ENCODE data around the gene CHRM2. TPM values are rescaled to one million over a fixed set of nuclear protein-coding genes. Genes with fewer than 3 reads are reported as not detected.
"Not testable (repeated sequence)": the region's sequence is repeated elsewhere in the genome, so short reads cannot be mapped to it uniquely, and the experiment has no call there.

Gene CHRM2
- 10 to 100 TPM in 1 of 2 donors, 1 to 10 TPM in 1; 5.3 to 29.1 TPM for total RNA-seq
- 10 to 100 TPM; 10.5 to 15.9 TPM for polyA plus RNA-seq (ENCODE audit: insufficient read length in 2 of 2)
- long read RNA-seq, donor 1, full-length matches to known transcripts = 2 of 2 reads
- long read RNA-seq, donor 1, partial matches to known transcripts = 0 of 2 reads
- long read RNA-seq, donor 1, other reads (novel, unspliced or antisense) = 0 of 2 reads
- long read RNA-seq, donor 2 = 0 reads
- long read RNA-seq, donor 3, full-length matches to known transcripts = 5 of 5 reads
- long read RNA-seq, donor 3, partial matches to known transcripts = 0 of 5 reads
- long read RNA-seq, donor 3, other reads (novel, unspliced or antisense) = 0 of 5 reads
- long read RNA-seq, donor 4 = 0 reads

- H3K27ac ChIP-seq (ENCODE audit: low read depth, low read length) = no peak within 1 kb of the TSS
- peaks cover 29% of the 10 kb centered on the region for H3K4me1 ChIP-seq (ENCODE audit: control insufficient read depth, insufficient read depth, low read length)
- WGBS (ENCODE audit: insufficient coverage) = under 1% methylated on average over 23 of the region's 23 CpGs
- peaks cover 44% of the 10 kb centered on the region for H3K27me3 ChIP-seq (ENCODE audit: control insufficient read depth, insufficient read depth, low read length)
- no peaks in the 10 kb centered on the region for H3K9me3 ChIP-seq (ENCODE audit: control insufficient read depth, insufficient read depth, low read length)
- peak in 4 of 6 donors; percentile 59 to 94 (median 71) for DNase-seq (ENCODE audit: low read depth in 4 of 6, low spot score in 6 of 6)
- H3K4me3 ChIP-seq (ENCODE audit: low read depth, low read length) = peak within 1 kb of the TSS; percentile 62
- H3K36me3 ChIP-seq (ENCODE audit: control insufficient read depth, insufficient read depth, low read length) = no peaks in the 10 kb centered on the region
These were observed at the start of gene CHRM2 for GRCh38 chr7:136868496-136869000. TSS of gene CHRM2 (plus strand) at chr7:136868652. CDS start at chr7:137014866, 146,214 bp downstream.

DNA sequence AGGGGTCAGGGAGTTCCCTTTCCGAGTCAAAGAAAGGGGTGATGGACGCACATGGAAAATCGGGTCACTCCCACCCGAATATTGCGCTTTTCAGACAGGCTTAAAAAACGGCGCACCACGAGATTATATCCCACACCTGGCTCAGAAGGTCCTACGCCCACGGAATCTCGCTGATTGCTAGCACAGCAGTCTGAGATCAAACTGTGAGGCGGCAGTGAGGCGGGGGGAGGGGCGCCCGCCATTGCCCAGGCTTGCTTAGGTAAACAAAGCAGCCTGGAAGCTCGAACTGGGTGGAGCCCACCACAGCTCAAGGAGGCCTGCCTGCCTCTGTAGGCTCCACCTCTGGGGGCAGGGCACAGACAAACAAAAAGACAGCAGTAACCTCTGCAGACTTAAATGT is 37.1 kb upstream of the CHRM2 start:
- H3K27me3 ChIP-seq (ENCODE audit: control insufficient read depth, insufficient read depth, low read length); H3K36me3 ChIP-seq (ENCODE audit: control insufficient read depth, insufficient read depth, low read length); H3K4me3 ChIP-seq (ENCODE audit: low read depth, low read length); H3K4me1 ChIP-seq (ENCODE audit: control insufficient read depth, insufficient read depth, low read length); H3K27ac ChIP-seq (ENCODE audit: low read depth, low read length); H3K9me3 ChIP-seq (ENCODE audit: control insufficient read depth, insufficient read depth, low read length); DNase-seq (ENCODE audit: low read depth in 4 of 6, low spot score in 6 of 6): not testable (repeated sequence)
- WGBS (ENCODE audit: insufficient coverage) = no CpG with 5 or more reads among the region's 16 CpGs

DNA sequence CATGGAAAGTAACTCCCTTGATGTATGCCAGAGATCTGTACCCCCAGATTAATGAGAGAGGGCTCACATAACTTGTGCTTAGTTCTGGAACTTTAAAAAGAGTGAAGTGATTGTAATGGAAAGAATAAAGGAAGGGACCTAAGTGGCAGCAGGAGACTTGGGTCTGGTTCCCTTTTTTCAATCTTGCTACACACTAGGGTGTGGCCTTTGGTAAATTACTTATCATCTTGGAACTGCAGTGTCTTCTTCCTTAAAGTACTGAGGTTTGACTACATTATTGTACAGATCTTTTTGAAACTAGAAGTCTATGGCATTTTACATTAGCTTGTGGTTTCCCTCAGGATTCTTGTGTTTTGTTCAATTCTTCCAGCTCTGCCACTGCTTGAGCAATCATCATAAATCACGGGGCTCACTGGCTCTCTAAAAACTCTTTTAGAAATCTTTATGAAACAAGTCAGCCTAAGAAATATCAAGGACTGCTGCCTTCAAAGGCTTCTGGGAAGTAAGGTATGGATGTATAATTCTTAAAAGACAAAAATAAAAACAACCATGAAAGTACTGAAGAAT is 22.5 kb upstream of the CHRM2 start:
- Histone ChIP-seq H3K27ac (ENCODE audit: low read depth, low read length) (no peak overlapping the region), H3K4me3 (ENCODE audit: low read depth, low read length) (no peak overlapping the region), H3K27me3 (ENCODE audit: control insufficient read depth, insufficient read depth, low read length) (no peaks in the 10 kb centered on the region), H3K36me3 (ENCODE audit: control insufficient read depth, insufficient read depth, low read length) (no peaks in the 10 kb centered on the region), H3K4me1 (ENCODE audit: control insufficient read depth, insufficient read depth, low read length) (no peaks in the 10 kb centered on the region), H3K9me3 (ENCODE audit: control insufficient read depth, insufficient read depth, low read length) (no peaks in the 10 kb centered on the region)
- DNase-seq (ENCODE audit: low read depth in 4 of 6, low spot score in 6 of 6) = no peak
- WGBS (ENCODE audit: insufficient coverage) = no CpG with 5 or more reads among the region's 1 CpG

DNA sequence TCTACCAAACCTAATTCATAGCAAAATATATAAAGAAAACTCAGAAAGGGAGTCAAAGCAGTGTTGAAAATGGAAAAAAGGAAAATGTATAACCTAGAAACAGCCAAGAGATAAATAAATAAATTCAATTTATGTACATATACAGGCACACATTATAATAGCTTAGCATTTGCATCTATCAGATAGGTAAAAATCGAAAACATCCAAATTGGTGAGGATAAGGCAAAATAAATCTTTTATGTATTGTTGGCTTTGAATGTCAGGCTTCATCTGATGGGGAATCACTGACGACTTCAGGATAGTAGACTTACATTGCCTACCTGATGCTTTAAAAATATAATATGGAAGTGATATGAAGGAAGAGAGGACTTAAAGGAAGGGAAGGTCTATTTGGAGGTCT is 20.6 kb upstream of the CHRM2 start:
- Histone ChIP-seq H3K9me3 (ENCODE audit: control insufficient read depth, insufficient read depth, low read length) (no peaks in the 10 kb centered on the region), H3K36me3 (ENCODE audit: control insufficient read depth, insufficient read depth, low read length) (no peaks in the 10 kb centered on the region), H3K4me3 (ENCODE audit: low read depth, low read length) (no peak overlapping the region), H3K4me1 (ENCODE audit: control insufficient read depth, insufficient read depth, low read length) (no peaks in the 10 kb centered on the region), H3K27ac (ENCODE audit: low read depth, low read length) (no peak overlapping the region), H3K27me3 (ENCODE audit: control insufficient read depth, insufficient read depth, low read length) (no peaks in the 10 kb centered on the region)
- no CpG with 5 or more reads among the region's 2 CpGs for WGBS (ENCODE audit: insufficient coverage)
- DNase-seq (ENCODE audit: low read depth in 4 of 6, low spot score in 6 of 6) = no peak

DNA sequence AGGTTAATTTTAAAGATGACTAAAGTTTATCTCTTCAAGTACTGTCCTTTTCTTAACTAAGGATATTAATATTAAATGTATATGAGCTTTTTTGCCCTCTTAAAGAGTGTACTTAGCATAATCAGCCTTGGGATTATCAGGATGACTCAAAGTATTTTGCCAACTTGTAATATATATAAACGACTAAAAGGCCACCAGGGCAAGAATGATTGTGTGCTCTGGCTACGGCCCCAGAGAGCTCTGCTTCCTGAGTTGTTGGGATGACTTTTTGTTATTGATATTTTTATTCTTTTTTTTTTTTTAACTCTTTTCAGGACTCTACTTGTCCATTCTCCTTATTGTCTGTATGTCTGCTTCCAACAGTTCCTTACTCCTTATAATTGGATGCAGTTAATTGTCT is 14.8 kb upstream of the CHRM2 start:
- Histone ChIP-seq H3K27me3 (ENCODE audit: control insufficient read depth, insufficient read depth, low read length) (no peaks in the 10 kb centered on the region), H3K4me1 (ENCODE audit: control insufficient read depth, insufficient read depth, low read length) (no peaks in the 10 kb centered on the region), H3K9me3 (ENCODE audit: control insufficient read depth, insufficient read depth, low read length) (no peaks in the 10 kb centered on the region), H3K4me3 (ENCODE audit: low read depth, low read length) (no peak overlapping the region), H3K27ac (ENCODE audit: low read depth, low read length) (no peak overlapping the region), H3K36me3 (ENCODE audit: control insufficient read depth, insufficient read depth, low read length) (no peaks in the 10 kb centered on the region)
- no CpG with 5 or more reads among the region's 2 CpGs for WGBS (ENCODE audit: insufficient coverage)
- no peak for DNase-seq (ENCODE audit: low read depth in 4 of 6, low spot score in 6 of 6)

- Histone ChIP-seq H3K4me1 (ENCODE audit: control insufficient read depth, insufficient read depth, low read length) (no peaks in the 10 kb centered on the region), H3K9me3 (ENCODE audit: control insufficient read depth, insufficient read depth, low read length) (no peaks in the 10 kb centered on the region), H3K36me3 (ENCODE audit: control insufficient read depth, insufficient read depth, low read length) (no peaks in the 10 kb centered on the region), H3K4me3 (ENCODE audit: low read depth, low read length) (no peak overlapping the region), H3K27ac (ENCODE audit: low read depth, low read length) (no peak overlapping the region), H3K27me3 (ENCODE audit: control insufficient read depth, insufficient read depth, low read length) (no peaks in the 10 kb centered on the region)
- DNase-seq (ENCODE audit: low read depth in 4 of 6, low spot score in 6 of 6) = peak in 1 of 6 donors; percentile 21
- WGBS (ENCODE audit: insufficient coverage) = 100% methylated on average over 1 of the region's 3 CpGs
These were observed 10.9 kb upstream of the CHRM2 start for GRCh38 chr7:136857573-136857972.

GRCh38 chr7:136859803-136860202 is 8.6 kb upstream of the CHRM2 start:
- no CpG with 5 or more reads among the region's 1 CpG for WGBS (ENCODE audit: insufficient coverage)
- no peak for DNase-seq (ENCODE audit: low read depth in 4 of 6, low spot score in 6 of 6)
- no peaks in the 10 kb centered on the region for H3K36me3 ChIP-seq (ENCODE audit: control insufficient read depth, insufficient read depth, low read length)

GRCh38 chr7:136865236-136865635 is 3.2 kb upstream of the CHRM2 start:
- H3K9me3 ChIP-seq (ENCODE audit: control insufficient read depth, insufficient read depth, low read length) = no peaks in the 10 kb centered on the region
- H3K27me3 ChIP-seq (ENCODE audit: control insufficient read depth, insufficient read depth, low read length) = peaks cover 23% of the 10 kb centered on the region
- H3K4me3 ChIP-seq (ENCODE audit: low read depth, low read length) = no peak overlapping the region
- no peaks in the 10 kb centered on the region for H3K36me3 ChIP-seq (ENCODE audit: control insufficient read depth, insufficient read depth, low read length)
- no peak overlapping the region for H3K27ac ChIP-seq (ENCODE audit: low read depth, low read length)
- DNase-seq (ENCODE audit: low read depth in 4 of 6, low spot score in 6 of 6) = no peak
- peaks cover 20% of the 10 kb centered on the region for H3K4me1 ChIP-seq (ENCODE audit: control insufficient read depth, insufficient read depth, low read length)
- WGBS (ENCODE audit: insufficient coverage) = 91% methylated on average over 10 of the region's 10 CpGs

More at GRCh38 chr7:136859803-136860202, 8.6 kb upstream of the CHRM2 start:
- H3K4me3 ChIP-seq (ENCODE audit: low read depth, low read length) = no peak overlapping the region
- H3K27me3 ChIP-seq (ENCODE audit: control insufficient read depth, insufficient read depth, low read length) = no peaks in the 10 kb centered on the region
- no peaks in the 10 kb centered on the region for H3K9me3 ChIP-seq (ENCODE audit: control insufficient read depth, insufficient read depth, low read length)
- H3K27ac ChIP-seq (ENCODE audit: low read depth, low read length) = no peak overlapping the region
- no peaks in the 10 kb centered on the region for H3K4me1 ChIP-seq (ENCODE audit: control insufficient read depth, insufficient read depth, low read length)

DNA sequence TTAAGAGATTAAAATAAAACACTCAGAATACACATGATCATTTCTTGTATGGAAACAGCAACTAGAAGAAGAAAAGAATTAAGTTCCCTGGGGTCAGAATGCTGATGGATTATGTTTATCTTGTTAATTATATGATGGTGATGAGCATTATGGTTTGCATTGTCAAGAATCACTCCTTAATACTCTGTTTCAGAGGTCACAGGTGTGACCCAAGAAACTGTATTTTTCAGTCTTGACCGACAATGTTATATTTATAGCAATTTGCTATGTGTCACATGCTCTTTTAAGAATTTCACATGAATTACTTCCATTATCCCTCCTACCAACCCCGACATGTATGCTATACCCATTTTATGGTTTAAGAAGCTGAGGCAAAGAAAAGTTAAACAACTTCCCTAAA is 2.7 kb upstream of the CHRM2 start:
- WGBS (ENCODE audit: insufficient coverage) = no CpG with 5 or more reads among the region's 2 CpGs
- Histone ChIP-seq H3K36me3 (ENCODE audit: control insufficient read depth, insufficient read depth, low read length) (no peaks in the 10 kb centered on the region), H3K4me3 (ENCODE audit: low read depth, low read length) (no peak overlapping the region), H3K27ac (ENCODE audit: low read depth, low read length) (no peak overlapping the region), H3K4me1 (ENCODE audit: control insufficient read depth, insufficient read depth, low read length) (peaks cover 26% of the 10 kb centered on the region), H3K27me3 (ENCODE audit: control insufficient read depth, insufficient read depth, low read length) (peaks cover 27% of the 10 kb centered on the region), H3K9me3 (ENCODE audit: control insufficient read depth, insufficient read depth, low read length) (no peaks in the 10 kb centered on the region)
- DNase-seq (ENCODE audit: low read depth in 4 of 6, low spot score in 6 of 6) = no peak
